CMK (cell line): ENCODE results near the gene MED25.
A peak's percentile ranks its signal among the peaks of the same experiment; 100 is the strongest.

Experiments
- DNase-seq: peaks from one replicate; pipeline ENCODE4 v3.0.0-alpha.2; 2010; ENCODE audit warnings: low read depth

The MED25 gene

GRCh38 chr19:49844138-49845095 is 26.3 kb downstream of the MED25 start:
- DNase-seq: no peak

- DNase-seq: no peak
These were observed 27.3 kb downstream of the MED25 start for GRCh38 chr19:49845414-49845813.

GRCh38 chr19:49846408-49846807 is 28.3 kb downstream of the MED25 start:
- DNase-seq: no peak

DNA sequence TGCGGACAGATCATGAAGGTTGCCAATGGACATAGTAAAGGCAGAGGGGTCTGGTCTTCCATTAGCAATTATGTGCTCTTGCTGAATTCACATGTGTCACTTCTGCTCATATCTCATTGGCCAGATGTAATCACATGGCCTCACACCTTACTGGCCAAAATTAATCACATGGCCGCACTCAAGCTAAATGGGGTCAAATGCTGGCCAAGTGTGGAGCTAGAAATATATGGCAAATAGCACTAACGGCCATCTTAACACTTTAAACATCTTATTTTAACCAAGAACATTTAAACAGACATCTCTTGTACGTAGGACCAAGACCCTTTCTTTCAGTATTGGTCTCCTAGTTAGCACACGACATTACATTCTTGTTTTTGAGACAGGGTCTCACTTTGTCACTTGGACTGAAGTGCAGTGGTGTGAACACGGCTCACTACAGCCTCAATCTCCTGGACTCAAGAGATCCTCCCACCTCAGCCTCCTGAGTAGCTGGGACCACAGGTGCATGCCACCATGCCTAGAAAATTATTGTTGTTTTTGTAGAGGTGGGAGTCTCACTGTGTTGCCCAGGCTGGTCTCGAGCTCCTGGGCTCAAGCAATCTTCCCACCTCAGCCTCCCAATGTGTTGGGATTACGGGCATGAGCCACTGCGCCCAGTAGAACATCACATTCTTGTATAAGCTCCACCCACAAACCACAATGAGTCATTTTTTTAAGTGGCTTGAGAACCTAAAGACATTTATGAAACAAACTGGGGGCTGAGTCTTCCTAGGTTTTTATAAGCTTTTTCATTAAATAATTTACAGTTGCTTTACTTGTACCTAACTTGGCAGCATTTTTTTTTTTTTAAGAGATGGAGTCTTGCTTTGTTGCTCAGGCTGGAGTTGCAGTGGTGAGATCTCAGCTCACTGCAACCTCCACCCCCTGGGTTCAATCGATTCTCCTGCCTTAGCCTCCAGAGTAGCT is 29.9 kb downstream of the MED25 start:
- DNase-seq: no peak

GRCh38 chr19:49848938-49849337 is 30.8 kb downstream of the MED25 start:
- no peak for DNase-seq

DNA sequence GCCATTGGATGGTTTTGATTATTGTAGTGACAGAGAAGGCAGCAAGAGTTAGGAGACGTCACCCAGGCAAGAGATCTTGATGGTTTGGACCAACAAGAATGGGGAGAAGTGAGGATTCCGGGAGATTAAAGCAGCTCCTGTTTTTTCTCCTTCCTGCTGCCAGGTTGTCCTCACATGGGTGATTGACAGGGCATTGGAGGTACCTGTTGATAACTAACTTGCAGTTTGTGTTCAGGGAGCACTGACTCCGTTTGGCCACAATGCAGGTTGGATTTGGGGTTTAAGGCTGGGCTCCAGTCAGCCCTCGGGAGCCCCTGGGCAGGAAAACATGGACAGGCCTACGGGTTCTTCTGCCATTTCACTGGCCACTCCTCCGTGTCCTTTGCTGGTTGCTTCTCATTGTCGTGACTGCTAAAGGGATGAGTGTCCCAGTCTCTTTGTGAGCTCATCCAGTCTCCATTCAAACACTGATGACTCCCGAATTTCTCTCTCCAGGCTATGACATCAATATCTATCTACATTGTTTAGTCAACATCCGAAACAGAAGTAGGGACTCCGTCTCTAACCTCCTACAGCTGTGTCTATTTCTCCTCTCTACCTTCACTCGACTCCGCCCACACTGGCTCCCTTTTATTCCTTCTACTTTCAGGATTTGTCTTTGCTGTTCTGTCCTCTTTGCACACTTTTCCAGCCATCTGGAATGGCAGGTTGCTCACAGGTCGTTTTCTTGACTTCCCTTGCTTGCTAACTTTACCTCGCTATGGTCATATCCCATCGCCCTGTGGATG is 31.5 kb downstream of the MED25 start:
- DNase-seq: no peak

DNA sequence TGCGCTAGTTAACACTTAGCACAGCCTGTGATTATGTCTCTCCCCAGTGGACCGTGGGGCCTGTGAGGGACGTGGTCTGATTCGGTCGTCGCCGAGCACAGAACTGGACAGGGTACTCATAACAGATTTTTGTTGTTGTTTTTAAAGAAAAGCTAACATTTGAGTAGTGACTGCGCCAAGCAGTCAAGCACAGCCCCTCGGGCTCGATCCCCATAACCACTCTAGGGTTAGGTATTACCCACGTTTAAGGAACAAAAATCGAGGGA is 32.1 kb downstream of the MED25 start:
- no peak for DNase-seq

GRCh38 chr19:49850487-49851342 is 32.6 kb downstream of the MED25 start, which contains the start of gene PTOV1:
Gene PTOV1 (plus strand): TSS chr19:49851159.
- peak; percentile 87 for DNase-seq

GRCh38 chr19:49851456-49852259 is 33.6 kb downstream of the MED25 start:
- no peak for DNase-seq

DNA sequence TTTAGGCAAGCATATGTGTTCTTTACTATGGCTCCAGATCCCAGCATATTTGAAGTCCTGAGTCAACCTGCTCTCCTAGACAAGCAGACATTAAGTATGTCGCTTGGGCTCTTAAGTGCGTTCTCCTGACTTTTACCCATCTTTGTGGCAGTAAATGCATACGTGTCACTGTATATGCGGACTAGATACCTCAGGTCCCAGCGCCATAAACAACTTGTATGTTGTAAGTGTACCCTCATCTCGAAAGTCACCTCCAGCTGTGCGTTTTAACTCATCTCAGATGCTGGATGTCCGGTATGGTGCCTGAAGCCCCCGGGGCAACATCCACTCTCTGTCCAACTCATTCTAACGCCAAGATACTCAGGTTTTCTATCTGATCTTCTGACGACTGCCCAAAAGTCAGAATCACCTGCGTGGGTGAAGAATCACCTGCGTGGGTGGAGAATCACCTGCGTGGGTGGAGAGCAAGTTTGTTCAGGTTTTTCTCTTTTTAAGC is 34.6 kb downstream of the MED25 start:
- no peak for DNase-seq

DNA sequence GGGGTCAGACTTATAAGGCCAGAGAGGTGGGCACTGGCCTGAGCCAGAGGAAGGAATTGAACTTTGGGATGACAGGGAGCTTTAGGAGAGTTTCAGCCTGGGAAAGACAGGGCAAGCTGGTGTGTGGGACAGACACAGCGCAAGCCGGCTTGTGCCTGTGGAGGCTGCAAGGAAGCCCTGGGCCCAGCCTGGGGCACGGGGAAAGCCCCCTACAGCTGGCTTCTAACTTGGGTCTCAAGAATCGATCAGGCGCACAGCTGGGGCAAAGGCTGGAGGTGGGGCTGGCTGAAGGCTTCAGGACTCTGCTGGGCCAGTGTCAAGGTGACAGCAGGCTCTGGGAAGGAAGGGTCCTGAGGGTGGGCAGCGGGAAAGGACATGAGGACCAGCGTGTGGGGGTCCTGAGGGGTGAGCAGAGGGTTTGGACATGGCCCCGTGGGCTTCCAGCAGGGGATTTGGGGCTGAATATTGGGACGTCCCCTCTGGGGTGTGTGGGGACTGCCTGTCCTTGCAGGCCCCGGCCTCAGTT is 35.8 kb downstream of the MED25 start:
- DNase-seq: no peak

DNA sequence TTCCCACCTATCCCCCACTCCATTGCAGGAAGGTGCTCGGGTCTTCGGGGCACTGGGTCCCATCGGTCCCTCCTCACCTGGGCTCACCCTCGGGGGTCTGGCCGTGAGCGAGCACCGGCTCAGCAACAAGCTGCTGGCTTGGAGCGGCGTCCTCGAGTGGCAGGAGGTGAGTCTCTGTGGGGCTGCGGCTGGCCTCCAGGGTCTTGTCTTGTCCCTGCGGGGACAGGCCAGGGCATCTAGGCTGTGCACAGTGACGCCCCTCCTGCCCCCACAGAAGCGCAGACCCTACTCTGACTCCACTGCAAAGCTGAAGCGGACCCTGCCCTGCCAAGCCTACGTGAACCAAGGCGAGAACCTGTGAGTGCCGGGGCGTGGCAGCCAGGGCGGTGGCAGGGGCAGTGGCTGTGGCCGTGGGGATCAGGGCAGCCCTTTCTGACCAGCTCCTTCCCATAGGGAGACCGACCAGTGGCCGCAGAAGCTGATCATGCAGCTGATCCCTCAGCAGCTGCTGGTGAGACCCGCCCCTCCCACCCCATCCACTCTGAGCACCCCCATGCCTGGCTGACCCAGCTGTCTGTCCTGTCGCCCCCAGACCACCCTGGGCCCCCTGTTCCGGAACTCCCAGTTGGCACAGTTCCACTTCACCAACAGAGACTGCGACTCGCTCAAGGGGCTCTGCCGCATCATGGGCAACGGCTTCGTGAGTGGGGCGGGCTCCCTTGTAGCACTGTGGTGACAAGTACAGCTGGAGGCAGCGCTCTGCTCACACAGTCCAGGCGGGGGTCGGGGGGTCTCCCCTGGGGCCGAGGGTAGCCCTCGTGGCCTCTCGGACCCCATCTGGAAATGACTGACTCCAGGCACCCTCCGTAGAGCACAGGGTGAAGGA is 36.5 kb downstream of the MED25 start:
- no peak for DNase-seq

DNA sequence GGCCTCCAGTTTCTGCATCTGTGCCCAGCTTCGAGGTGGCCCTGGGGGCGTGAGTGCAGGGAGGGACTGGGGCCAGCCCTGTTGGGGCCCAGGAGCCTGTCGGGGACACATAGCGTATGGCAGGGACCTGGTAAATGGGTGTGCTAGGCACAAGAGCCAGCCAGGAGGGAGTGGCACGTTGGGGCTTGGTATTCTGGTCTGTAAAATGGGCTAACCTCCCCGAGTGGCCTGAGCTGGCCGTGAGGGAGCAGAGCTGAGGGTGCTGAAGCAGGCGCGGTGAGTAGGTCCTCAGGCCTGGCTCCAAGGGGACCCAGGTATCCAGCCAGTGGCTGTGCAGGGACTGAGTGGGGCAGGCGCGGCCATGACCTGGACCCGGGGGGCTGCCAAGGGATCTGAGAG is 37.2 kb downstream of the MED25 start:
- DNase-seq: no peak

DNA sequence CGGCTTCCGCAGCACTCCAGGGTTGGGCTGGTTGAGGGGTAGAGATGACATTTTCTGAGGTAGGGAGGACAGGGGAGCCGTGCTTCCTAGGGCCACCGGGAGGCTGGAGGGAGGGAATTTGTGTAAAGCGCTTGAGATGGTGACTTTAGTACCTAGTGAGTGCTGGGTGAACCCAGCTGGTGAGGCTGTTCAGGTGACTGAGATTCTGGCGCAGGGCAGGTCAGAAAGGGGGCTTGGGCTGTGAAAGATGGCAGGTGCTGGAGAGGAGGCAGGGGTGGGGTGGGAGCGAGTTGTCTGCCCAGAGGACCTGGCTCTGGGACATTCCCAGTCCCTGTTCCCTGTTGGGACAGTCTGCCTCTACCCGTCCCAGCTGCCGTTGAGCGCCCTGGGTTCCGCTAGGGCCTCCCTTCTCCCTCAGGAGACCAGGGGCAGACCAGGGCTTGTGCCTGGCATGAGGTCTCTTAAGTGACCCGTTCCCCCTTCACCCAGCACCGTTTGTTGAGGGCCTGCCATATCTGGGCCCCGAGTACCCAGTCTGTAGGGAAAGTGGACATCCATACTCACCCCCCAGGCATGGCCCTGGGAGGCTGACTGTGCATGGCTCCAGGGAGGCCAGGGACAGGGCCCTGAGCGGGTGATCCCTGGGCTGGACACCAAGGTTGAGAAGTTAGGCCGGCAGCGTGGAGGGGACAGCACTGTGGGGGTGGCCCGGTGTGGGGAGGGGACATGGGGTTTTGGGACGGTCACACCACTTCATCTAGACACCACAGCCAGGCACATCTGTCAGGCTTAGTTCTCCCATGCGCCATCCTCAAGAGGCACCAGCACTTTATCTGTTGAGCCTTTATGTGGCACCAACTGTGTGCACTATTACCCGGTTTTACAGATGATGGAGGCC is 37.8 kb downstream of the MED25 start:
- no peak for DNase-seq

DNA sequence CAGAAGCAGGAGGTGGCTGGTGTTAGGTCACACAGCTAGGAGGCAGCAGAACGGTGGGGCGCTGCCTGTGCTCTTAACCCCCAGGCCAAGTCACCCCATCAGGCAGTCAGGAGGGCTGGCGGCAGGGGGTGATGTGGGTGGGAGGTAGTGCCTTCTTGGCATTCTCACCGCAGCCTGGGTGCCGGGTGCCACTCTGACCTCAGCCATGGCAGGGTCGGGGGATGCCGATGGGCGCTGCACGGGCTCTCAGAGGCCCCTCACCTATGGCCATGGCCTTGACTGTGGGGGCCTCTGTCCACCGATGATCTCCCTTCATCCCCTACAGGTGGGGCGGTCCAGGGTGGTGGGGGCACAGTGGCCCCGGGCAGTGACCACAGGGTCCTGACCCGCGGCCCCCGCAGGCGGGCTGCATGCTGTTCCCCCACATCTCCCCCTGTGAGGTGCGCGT is 38.5 kb downstream of the MED25 start:
- no peak for DNase-seq

- DNase-seq: no peak
These were observed 39.2 kb downstream of the MED25 start for GRCh38 chr19:49857061-49857837.

DNA sequence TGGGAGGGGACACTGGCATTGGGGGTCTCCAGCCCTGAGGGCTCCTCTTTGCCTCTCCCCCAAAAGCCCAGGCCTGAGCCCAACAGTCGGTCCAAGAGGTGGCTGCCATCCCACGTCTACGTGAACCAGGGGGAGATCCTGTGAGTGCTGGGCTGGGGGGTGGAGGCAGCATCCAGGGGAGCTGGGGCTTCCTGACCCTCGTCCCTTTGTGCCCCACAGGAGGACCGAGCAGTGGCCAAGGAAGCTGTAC is 39.7 kb downstream of the MED25 start:
- DNase-seq: no peak
